RWPE2 (cell line): ENCODE data around the gene UQCRH.

Source experiments
- ATAC-seq: fragments of 200-7000 bp; cut with Tn5 transposase; 3 replicates; pipeline ENCODE4 v1.9.1; 2021; ENCODE audit warnings: low read depth
- DNase-seq: peaks from one replicate; pipeline ENCODE4 v3.0.0-alpha.2; 2020; ENCODE audit warnings: low spot score
- H3K27ac ChIP-seq: fragments of 450-650 bp; 2 replicates; pipeline ENCODE4 v1.5.1; 2017; ENCODE audit warnings: mild to moderate bottlenecking; ENCODE audit not compliant: poor library complexity, severe bottlenecking
- H3K27me3 ChIP-seq: fragments of 250-450 bp; sonication (Bioruptor Pico); 2 replicates; pipeline ENCODE4 v1.5.1; 2021; ENCODE audit warnings: mild to moderate bottlenecking, moderate library complexity; ENCODE audit not compliant: insufficient read depth, poor library complexity, severe bottlenecking
- H3K36me3 ChIP-seq: fragments of 250-450 bp; sonication (Bioruptor Pico); 2 replicates; pipeline ENCODE4 v1.5.1; 2020; ENCODE audit warnings: low read depth, mild to moderate bottlenecking, moderate library complexity
- H3K4me1 ChIP-seq: fragments of 250-450 bp; sonication (Bioruptor Pico); 2 replicates; pipeline ENCODE4 v1.5.1; 2021; ENCODE audit warnings: mild to moderate bottlenecking, moderate library complexity; ENCODE audit not compliant: insufficient read depth, poor library complexity, severe bottlenecking
- H3K4me3 ChIP-seq: fragments of 250-450 bp; sonication (Bioruptor Pico); 2 replicates; pipeline ENCODE4 v1.5.1; 2021; ENCODE audit warnings: mild to moderate bottlenecking, moderate library complexity; ENCODE audit not compliant: severe bottlenecking
- H3K9me3 ChIP-seq: fragments of 250-450 bp; sonication (Bioruptor Pico); 2 replicates; pipeline ENCODE4 v1.5.1; 2021; ENCODE audit warnings: mild to moderate bottlenecking, moderate library complexity; ENCODE audit not compliant: severe bottlenecking
- TF ChIP-seq, protein P1 (sequence below): fragments of 450-650 bp; IDR thresholded peaks from one replicate; pipeline ENCODE4 v1.5.1; 2017; ENCODE audit warnings: mild to moderate bottlenecking, moderate library complexity; ENCODE audit not compliant: poor library complexity, severe bottlenecking

UQCRH gene

DNA sequence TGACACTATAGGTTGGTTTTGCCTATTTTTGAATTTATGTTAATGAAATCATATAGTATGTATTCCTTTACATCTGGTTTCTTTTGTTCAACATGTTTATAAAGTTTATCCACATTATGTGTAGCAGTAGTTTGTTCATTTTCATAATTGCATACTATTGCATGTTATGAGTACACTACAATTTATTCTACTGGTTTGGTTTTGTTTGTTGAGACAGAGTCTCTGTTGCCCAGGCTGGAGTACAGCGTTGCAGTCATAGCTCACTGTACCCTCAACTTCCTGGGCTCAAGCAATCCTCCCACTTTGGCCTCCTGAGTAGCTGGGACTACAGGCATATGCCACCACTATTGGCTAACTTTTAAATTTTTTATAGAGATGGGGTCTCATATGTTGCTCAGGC is 34.9 kb upstream of the UQCRH start:
- no peak overlapping the region for H3K27ac ChIP-seq
- ATAC-seq = no peak
- peaks cover 92% of the 10 kb centered on the region for H3K36me3 ChIP-seq
- H3K9me3 ChIP-seq = no peaks in the 10 kb centered on the region
- H3K27me3 ChIP-seq = no peaks in the 10 kb centered on the region
- TF ChIP-seq, protein P1, sequence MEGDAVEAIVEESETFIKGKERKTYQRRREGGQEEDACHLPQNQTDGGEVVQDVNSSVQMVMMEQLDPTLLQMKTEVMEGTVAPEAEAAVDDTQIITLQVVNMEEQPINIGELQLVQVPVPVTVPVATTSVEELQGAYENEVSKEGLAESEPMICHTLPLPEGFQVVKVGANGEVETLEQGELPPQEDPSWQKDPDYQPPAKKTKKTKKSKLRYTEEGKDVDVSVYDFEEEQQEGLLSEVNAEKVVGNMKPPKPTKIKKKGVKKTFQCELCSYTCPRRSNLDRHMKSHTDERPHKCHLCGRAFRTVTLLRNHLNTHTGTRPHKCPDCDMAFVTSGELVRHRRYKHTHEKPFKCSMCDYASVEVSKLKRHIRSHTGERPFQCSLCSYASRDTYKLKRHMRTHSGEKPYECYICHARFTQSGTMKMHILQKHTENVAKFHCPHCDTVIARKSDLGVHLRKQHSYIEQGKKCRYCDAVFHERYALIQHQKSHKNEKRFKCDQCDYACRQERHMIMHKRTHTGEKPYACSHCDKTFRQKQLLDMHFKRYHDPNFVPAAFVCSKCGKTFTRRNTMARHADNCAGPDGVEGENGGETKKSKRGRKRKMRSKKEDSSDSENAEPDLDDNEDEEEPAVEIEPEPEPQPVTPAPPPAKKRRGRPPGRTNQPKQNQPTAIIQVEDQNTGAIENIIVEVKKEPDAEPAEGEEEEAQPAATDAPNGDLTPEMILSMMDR = no peak
- H3K4me3 ChIP-seq = no peak overlapping the region
- no peaks in the 10 kb centered on the region for H3K4me1 ChIP-seq
- DNase-seq = no peak

DNA sequence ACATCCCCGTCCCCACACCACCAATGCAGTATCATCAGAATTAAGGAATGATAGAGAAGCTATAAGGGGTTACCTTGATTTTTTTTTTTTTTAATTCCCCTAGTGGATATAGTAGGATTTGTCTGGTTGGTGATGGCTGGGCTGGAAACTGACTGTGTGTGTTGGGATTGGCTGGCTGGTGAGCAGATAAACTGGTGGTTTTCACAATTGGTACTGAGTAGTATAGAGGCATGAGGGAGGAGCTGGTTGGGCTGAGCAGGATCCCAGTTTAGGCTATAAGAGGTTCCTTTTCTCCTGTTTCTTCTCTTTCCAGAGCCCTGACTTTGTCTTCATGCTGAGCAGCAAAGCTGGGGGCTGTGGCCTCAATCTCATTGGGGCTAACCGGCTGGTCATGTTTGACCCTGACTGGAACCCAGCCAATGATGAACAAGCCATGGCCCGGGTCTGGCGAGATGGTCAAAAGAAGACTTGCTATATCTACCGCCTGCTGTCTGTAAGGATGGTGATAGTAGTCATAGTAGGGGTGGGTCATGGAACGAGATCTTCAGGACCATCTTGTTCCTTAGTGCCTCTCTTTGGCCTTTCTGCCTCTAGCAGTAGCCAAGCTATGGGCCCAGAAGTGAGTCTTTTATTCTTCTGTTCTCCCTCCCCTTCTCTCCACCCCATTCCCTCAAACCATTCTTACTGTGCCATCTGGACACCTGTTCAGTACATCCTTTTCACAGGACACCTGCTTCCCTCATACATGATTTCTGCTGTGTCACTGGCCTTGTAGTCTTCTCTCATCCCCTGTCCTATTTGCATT is 29.1 kb upstream of the UQCRH start:
- ATAC-seq (no peak), DNase-seq (no peak)
- TF ChIP-seq, protein P1 = no peak
- no peaks in the 10 kb centered on the region for H3K4me1 ChIP-seq
- peaks cover 95% of the 10 kb centered on the region for H3K36me3 ChIP-seq
- H3K4me3 ChIP-seq = no peak overlapping the region
- no peaks in the 10 kb centered on the region for H3K9me3 ChIP-seq
- H3K27ac ChIP-seq = no peak overlapping the region
- H3K27me3 ChIP-seq = no peaks in the 10 kb centered on the region

DNA sequence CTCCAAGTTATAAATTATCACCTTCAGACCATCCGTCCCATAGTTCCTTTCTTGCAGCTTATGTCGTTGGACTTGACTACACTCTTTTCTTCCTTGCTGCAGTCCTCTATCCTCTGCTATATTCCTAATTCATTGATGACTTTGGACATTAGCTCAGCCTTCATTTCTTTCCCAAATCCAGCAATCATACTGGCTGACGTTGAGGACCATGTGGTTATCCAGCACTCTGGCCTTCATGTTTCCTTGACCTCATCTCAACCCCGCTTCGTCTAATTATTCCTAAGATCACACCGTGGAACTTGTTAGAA is 28.5 kb upstream of the UQCRH start:
- Histone ChIP-seq H3K4me3 (no peak overlapping the region), H3K36me3 (peaks cover 95% of the 10 kb centered on the region), H3K27me3 (no peaks in the 10 kb centered on the region), H3K27ac (no peak overlapping the region), H3K4me1 (no peaks in the 10 kb centered on the region), H3K9me3 (no peaks in the 10 kb centered on the region)
- no peak for DNase-seq
- TF ChIP-seq, protein P1 = no peak
- no peak for ATAC-seq

DNA sequence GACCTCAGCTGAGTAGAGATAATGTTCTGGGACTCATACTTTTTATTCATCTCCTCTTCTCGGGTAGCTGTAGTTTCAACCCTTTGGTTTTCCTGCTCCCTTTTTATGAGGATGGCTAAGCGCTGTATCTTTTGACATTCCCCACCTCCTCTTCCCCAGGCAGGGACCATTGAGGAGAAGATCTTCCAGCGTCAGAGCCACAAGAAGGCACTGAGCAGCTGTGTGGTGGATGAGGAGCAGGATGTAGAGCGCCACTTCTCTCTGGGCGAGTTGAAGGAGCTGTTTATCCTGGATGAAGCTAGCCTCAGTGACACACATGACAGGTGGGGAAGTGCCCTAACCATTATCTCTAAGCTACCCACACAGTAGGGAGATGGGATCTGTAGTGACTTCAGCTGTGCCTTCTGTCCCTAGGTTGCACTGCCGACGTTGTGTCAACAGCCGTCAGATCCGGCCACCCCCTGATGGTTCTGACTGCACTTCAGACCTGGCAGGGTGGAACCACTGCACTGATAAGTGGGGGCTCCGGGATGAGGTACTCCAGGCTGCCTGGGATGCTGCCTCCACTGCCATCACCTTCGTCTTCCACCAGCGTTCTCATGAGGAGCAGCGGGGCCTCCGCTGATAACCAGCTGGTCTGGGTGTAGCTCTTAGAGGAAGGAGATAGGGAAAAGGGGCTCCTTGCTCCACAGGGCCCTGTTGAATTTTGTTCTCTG is 25.7 kb upstream of the UQCRH start:
- Histone ChIP-seq H3K4me3 (no peak overlapping the region), H3K4me1 (no peaks in the 10 kb centered on the region), H3K9me3 (no peaks in the 10 kb centered on the region), H3K36me3 (peaks cover 84% of the 10 kb centered on the region), H3K27ac (no peak overlapping the region), H3K27me3 (no peaks in the 10 kb centered on the region)
- DNase-seq (no peak), ATAC-seq (no peak)
- TF ChIP-seq, protein P1 = no peak

DNA sequence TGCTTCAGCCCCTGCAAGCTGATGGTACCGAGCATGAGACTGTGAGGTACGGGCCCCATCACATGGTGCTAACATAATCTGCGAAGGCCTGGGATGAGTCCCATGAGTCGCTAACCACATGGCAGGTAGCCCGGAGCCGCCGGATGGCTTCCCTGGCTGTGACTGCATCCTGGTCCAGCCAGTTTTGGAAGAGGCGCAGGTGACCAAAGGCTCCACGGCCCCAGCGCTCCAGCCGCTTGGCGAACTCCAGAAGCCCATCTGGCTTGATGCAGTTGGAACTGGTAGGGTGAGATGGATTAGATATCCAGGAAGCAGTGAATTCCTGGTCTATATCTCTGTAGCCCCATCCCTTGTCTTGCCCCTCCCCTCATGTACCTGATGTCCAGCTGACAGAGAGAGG is 24.7 kb upstream of the UQCRH start:
- peaks cover 74% of the 10 kb centered on the region for H3K36me3 ChIP-seq
- no peak for DNase-seq
- H3K27ac ChIP-seq = no peak overlapping the region
- TF ChIP-seq, protein P1 = no peak
- H3K27me3 ChIP-seq = no peaks in the 10 kb centered on the region
- no peaks in the 10 kb centered on the region for H3K4me1 ChIP-seq
- H3K9me3 ChIP-seq = no peaks in the 10 kb centered on the region
- H3K4me3 ChIP-seq = no peak overlapping the region
- peak; percentile 45 for ATAC-seq
